HG03469 (cell line): ENCODE measurements around the gene MED10.

ENCODE experiments used
- ATAC-seq: cut with Tn5 transposase; IDR thresholded peaks from one replicate; pipeline ENCODE4 v1.9.1; 2021; ENCODE audit warnings: mild to moderate bottlenecking, moderate library complexity, moderate number of reproducible peaks; ENCODE audit not compliant: unreplicated experiment

MED10 gene

DNA sequence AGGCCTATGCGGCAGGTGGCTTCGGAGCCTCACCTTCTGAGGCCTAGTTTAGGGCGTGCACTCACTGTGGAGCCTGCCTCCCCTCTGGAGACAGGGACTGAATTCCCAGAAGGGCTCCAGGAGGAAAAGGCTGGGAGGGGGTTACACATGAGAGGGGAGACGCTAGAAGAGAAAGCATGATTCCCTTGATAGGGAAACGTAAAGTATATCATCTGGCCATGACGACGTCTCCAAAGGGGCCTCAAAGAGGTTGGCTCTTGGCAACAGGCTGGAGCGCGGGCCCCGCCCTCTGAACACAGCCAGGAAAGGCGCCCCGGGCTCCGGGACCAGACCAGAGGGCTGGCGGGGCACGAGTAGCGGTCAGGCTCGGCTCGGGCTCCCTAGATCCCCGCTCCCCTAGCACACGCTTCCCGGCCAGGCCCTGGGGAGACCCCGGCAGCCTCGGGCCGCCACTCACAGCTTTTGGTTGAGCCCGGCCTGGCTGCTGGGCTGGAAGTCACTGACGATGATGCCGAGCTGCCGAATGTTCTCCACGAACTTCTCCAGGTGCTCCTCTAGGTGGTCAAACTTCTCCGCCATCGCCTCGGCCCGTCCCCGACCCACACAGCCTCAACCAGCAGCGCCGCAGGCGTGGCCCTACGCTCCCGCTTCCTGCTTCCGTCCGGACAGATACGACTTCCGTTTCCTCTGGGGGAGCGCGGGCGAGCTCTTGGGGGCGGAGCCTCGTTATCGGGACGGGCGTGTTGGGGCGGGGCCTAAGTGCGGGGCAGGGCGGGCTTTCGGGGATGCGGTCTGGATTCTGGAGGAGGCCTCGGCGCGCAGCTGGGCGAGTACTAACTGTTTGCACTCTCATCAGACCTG, at the start of gene MED10:
Gene MED10 (minus strand): TSS at position 643 of the 861 bp plus-strand sequence. CDS start 64 bp downstream, at position 579.
- peak; percentile 97 for ATAC-seq

GRCh38 chr5:6427694-6428093, 49.3 kb upstream of the MED10 start:
- no peak for ATAC-seq

GRCh38 chr5:6424700-6425099, 46.4 kb upstream of the MED10 start:
- ATAC-seq = no peak

GRCh38 chr5:6424110-6424659, 45.8 kb upstream of the MED10 start:
- no peak for ATAC-seq

- ATAC-seq = no peak
Measured at GRCh38 chr5:6423327-6424109, 45.2 kb upstream of the MED10 start.

GRCh38 chr5:6419340-6419852, 41.0 kb upstream of the MED10 start:
- no peak for ATAC-seq

GRCh38 chr5:6418679-6419276, 40.4 kb upstream of the MED10 start:
- no peak for ATAC-seq

DNA sequence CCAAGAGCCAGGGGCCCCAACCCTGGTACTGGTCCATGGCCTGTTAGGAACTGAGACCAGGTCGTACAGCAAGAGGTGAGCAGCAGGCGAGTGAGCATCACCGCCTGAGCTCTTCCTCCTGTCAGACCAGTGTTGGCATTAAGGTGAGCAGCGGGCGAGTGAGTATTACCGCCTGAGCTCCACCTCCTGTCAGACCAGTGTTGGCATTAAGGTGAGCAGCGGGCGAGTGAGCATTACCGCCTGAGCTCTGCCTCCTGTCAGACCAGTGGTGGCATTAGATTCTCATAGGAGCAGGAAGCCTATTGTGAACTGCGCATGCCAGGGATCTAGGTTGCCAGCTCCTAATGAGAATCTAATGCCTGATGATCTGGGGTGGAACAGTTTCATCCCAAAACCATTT, 39.3 kb upstream of the MED10 start:
- ATAC-seq = no peak

DNA sequence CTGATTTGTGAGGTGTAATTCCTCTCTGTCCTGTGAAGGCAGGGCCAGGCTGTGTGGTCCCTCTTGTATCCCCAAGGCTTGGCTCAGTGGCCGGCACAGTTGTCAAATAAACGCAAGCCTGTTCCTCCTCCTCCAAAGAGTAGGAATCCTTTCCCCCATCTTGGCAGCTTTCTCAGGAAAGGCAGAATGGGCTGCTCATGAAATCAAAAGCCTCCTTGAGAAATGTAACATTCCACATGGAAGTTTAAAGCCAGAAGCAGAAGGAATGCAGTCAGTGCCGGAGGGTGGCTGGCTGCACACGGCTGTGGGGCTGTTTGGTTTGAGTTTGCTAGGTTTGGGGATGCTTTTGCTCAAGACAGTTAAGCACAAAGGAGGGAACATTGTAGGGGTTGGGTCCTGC, 34.5 kb upstream of the MED10 start:
- ATAC-seq = no peak

GRCh38 chr5:6411141-6411540, 32.8 kb upstream of the MED10 start:
- no peak for ATAC-seq

GRCh38 chr5:6410421-6410820, 32.1 kb upstream of the MED10 start:
- no peak for ATAC-seq

DNA sequence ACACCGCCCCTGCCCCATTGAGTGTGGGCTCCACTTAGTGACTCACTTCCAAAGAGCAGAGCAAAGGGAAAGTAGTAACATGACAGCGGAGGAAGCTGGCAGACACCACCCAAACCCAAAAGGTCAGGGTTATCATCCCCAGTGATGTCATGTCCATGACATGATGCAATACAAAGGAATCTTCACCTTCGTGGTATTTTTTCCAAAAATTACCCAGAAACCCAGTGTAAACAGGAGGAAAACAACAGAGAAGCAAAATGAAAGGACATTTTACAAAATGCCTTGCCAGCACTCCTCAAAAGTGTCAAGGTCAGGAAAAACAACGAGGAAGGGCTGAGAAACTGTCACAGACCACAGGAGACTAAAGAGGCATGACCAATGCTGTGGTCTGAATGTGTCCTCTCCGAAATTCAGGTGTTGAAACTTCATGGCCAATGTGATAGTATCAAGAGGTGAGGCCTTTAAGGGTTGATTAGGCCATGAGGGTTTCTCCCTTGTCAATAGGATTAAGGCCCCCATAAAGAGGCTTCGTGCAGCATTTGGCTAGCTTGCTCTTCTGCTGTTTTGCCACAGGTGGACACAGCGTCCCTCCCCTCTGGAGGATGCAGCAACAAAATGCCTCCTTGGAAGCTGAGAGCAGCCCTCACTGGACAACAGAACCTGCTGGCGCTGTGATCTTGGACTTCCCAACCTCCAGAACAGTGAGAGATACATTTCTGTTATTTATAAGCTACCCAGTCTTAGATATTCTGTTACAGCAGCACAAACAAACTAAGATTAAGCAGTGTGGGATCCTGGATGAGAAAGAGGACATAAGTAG, 30.5 kb upstream of the MED10 start:
- ATAC-seq = no peak

DNA sequence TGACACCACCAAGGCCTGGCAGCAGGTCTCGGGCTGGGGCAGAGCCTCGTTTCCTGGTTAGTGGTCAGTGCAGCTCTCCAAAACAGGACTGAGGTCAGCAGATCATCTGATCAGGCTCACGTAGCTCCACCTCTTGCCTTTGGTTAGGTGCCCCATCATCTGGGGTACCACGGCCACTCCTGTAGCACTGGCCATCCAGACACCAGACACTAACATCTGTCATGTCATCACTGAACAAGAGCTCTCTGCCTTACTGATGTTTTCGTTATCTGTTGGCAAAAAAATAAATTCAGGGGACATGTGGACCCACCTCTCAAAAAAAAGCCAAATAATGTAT, 29.9 kb upstream of the MED10 start:
- no peak for ATAC-seq

- ATAC-seq = no peak
Measured at GRCh38 chr5:6407558-6408259, 29.4 kb upstream of the MED10 start.

GRCh38 chr5:6405591-6405990, 27.2 kb upstream of the MED10 start:
- no peak for ATAC-seq

GRCh38 chr5:6404129-6404528, 25.8 kb upstream of the MED10 start:
- no peak for ATAC-seq

DNA sequence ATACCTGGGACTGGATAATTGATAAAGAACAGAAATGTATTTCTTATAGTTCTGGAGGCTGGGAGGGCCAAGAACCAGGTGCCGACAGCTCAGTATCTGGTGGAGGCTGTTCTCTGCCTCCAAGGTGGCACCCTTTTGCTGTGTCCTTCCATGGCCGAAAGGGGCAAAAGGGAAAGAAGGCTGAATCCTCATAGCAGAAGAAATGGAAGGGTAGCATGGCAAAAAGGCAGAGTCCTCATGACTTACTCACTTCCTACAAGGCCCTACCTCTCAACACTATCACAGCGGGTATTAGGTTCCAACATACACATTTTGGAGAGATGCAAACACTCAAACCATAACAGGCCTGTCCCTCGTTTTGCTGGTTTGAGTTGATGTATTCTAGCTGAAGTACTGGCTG, 25.1 kb upstream of the MED10 start:
- ATAC-seq = no peak

- no peak for ATAC-seq
Measured at GRCh38 chr5:6402939-6403338, 24.6 kb upstream of the MED10 start.

DNA sequence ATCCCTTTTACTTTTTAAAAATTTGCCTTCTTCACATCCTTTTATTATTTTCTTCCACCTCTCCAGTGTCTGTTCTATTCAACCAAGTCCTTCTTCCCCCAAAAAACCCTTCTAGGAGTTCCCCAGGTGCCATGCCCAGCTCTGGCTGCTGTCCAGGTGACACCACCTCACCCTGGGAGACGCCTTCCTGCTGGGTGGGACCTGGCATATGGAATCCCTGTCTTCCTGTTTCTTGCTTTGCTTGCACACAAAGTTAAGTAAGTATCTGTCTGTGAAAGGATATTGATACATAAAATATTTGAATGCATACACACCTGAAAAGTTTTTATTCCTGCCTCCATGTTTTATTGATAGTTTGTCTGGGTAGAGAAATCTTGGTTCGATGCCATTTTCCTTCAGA, 23.1 kb upstream of the MED10 start:
- ATAC-seq = no peak
